K562 (cell line): ENCODE data around the gene LILRA6. TPM values are rescaled to one million over a fixed set of nuclear protein-coding genes. Genes with fewer than 3 reads are reported as not detected.
"Not testable (repeated sequence)": the region's sequence is repeated elsewhere in the genome, so short reads cannot be mapped to it uniquely, and the experiment has no call there.

Experiments
- ATAC-seq: fragments of 200-7000 bp; cut with Tn5 transposase; 3 replicates; pipeline ENCODE4 v1.9.1; 2020; ENCODE audit warnings: moderate library complexity
- BruUV-seq: library from RNA; stranded (reverse); fragments of 400-500 nt; replicated peaks from 2 replicates; lab custom pipeline; 2021; lab: Mats Ljungman, UMichigan
- CTCF ChIA-PET: fragments of 300-600 bp; formaldehyde crosslinking; extraction: SDS; loops from one replicate; lab custom pipeline; 2021; ENCODE audit warnings: low intra/inter-chr PET ratio; lab: Yijun Ruan, JAX
- POLR2A ChIA-PET: fragments of 300-600, 350-650 bp; sonication (Branson Sonifier 250); formaldehyde crosslinking; extraction: SDS; loops from one replicate; lab custom pipeline; 2021; ENCODE audit warnings: antibody characterized with exemption, inconsistent platforms; lab: Yijun Ruan, JAX
- DNase-seq, 4 experiments: peaks; one replicate each; pipeline versions ENCODE4 v3.0.0 to v3.0.0-alpha.2; 2011 to 2018; ENCODE audit warnings: low spot score in 3 of 4, mixed read lengths in 3 of 4; ENCODE audit errors: extremely low read depth in 1 of 4
- FAIRE-seq: peaks from 2 replicates; lab custom pipeline; 2011; peaks lifted over from hg19 to GRCh38; lab: Jason Lieb, UNC
- H2AFZ ChIP-seq: 2 replicates; pipeline ENCODE4 v1.6.0; 2011; ENCODE audit warnings: low read depth, low read length, control low read depth, inconsistent platforms
- H3K27ac ChIP-seq: fragments of 200-600 bp; 3 replicates; pipeline ENCODE4 v1.8.0; 2011; ENCODE audit warnings: low read depth, mild to moderate bottlenecking, control low read depth, inconsistent platforms, low read length, moderate library complexity, mixed read lengths; ENCODE audit errors: extremely low read depth
- H3K27me3 ChIP-seq, 2 experiments: fragments of 300-600 bp in 1 of 2; 2 replicates in 1 of 2; 3 replicates in 1 of 2; pipeline versions ENCODE4 v1.6.0 to v1.8.0; 2011; ENCODE audit warnings: inconsistent platforms in 2 of 2, low read length in 2 of 2, mild to moderate bottlenecking in 1 of 2, mixed read lengths in 1 of 2, moderate library complexity in 1 of 2; ENCODE audit not compliant: control insufficient read depth in 2 of 2, insufficient read depth in 2 of 2
- H3K36me3 ChIP-seq: fragments of 300-600 bp; 3 replicates; pipeline ENCODE4 v1.8.0; 2011; ENCODE audit warnings: mild to moderate bottlenecking, low read length, inconsistent platforms; ENCODE audit not compliant: control insufficient read depth, insufficient read depth
- H3K4me1 ChIP-seq, 2 experiments: fragments of 200-600 bp in 1 of 2; replicated peaks in 1 of 2; 2 replicates in 1 of 2; 3 replicates in 1 of 2; pipeline versions ENCODE4 v1.5.1 to v1.8.0; 2011; ENCODE audit warnings: inconsistent platforms in 2 of 2, low read length in 2 of 2, mild to moderate bottlenecking in 1 of 2, mixed read lengths in 1 of 2, moderate library complexity in 1 of 2; ENCODE audit not compliant: control insufficient read depth in 2 of 2, insufficient read depth in 2 of 2
- H3K4me2 ChIP-seq: 2 replicates; pipeline ENCODE4 v1.6.1; 2011; ENCODE audit warnings: low read length, control low read depth, inconsistent platforms, mixed read lengths; ENCODE audit not compliant: insufficient read depth
- H3K4me3 ChIP-seq: fragments of 200-600 bp; sonication (generic), shearing (Covaris generic); 2 replicates; pipeline ENCODE4 v1.5.1; 2016; ENCODE audit warnings: control low read depth, inconsistent platforms
- H3K79me2 ChIP-seq: fragments of 200-600 bp; 3 replicates; pipeline ENCODE4 v1.8.0; 2011; ENCODE audit warnings: low read length, inconsistent platforms; ENCODE audit not compliant: control insufficient read depth, insufficient read depth
- H3K9ac ChIP-seq, 2 experiments: 2 replicates each; pipeline versions ENCODE4 v1.6.0 to v1.6.1; 2011; ENCODE audit warnings: low read depth in 2 of 2, low read length in 2 of 2, control low read depth in 1 of 2, inconsistent platforms in 1 of 2, mild to moderate bottlenecking in 1 of 2, mixed read lengths in 1 of 2; ENCODE audit not compliant: insufficient read depth in 1 of 2
- H3K9me1 ChIP-seq: one replicate; pipeline ENCODE4 v1.6.0; 2011; ENCODE audit warnings: inconsistent platforms, mild to moderate bottlenecking, low read length, moderate library complexity; ENCODE audit not compliant: control insufficient read depth, insufficient read depth
- H3K9me3 ChIP-seq: replicated peaks from 2 replicates; pipeline ENCODE4 v1.5.1; 2011; ENCODE audit warnings: low read depth, low read length, inconsistent platforms; ENCODE audit not compliant: control insufficient read depth, insufficient read depth
- H4K20me1 ChIP-seq: replicated peaks from 2 replicates; pipeline ENCODE4 v1.6.1; 2011; ENCODE audit warnings: low read length, inconsistent platforms, mixed read lengths; ENCODE audit not compliant: control insufficient read depth, insufficient read depth
- GTF3C2 ChIP-seq: IDR thresholded peaks from 3 replicates; pipeline ENCODE4 v1.6.1; 2011; ENCODE audit warnings: borderline replicate concordance, mild to moderate bottlenecking, moderate library complexity; ENCODE audit not compliant: insufficient read length; ENCODE audit errors: extremely low read depth
- HNRNPLL ChIP-seq: fragments of 200-400 bp; formaldehyde crosslinking; IDR thresholded peaks from 2 replicates; pipeline ENCODE4 v1.6.1; 2017; ENCODE audit warnings: low read length, low read depth, mild to moderate bottlenecking; ENCODE audit not compliant: poor library complexity, severe bottlenecking
- JUND ChIP-seq, 2 experiments: IDR thresholded peaks; 2 replicates in 1 of 2; 3 replicates in 1 of 2; pipeline ENCODE4 v1.6.1; 2011; ENCODE audit warnings: borderline replicate concordance in 2 of 2, low read depth in 2 of 2, low read length in 2 of 2, improper control_type of control experiment in 1 of 2, missing biosample characterization in 1 of 2, missing genetic modification characterization in 1 of 2, missing genetic modification reagents in 1 of 2
- PHB2 ChIP-seq: fragments of 450-650 bp; IDR thresholded peaks from 2 replicates; pipeline ENCODE4 v1.6.1; 2017; ENCODE audit warnings: low read depth
- RCOR1 ChIP-seq, 2 experiments: IDR thresholded peaks; 2 replicates each; pipeline ENCODE4 v1.6.1; 2012; ENCODE audit warnings: low read depth in 2 of 2, low read length in 2 of 2, borderline replicate concordance in 1 of 2, improper control_type of control experiment in 1 of 2
- WGBS: fragments of 100-300 bp; shearing (Covaris generic); methylation state at CpG from one replicate; pipeline ENCODE4 v1.1.6; 2016; ENCODE audit warnings: low coverage, mixed read lengths; ENCODE audit not compliant: insufficient coverage; ENCODE audit errors: missing lambda C conversion rate; 5-methylcytosine and 5-hydroxymethylcytosine counted together
- in situ Hi-C: fragments of 300-500 bp; cut with MboI; formaldehyde crosslinking; loops from 4 replicates; pipeline ENCODE4 v1.15.0; 2018; ENCODE audit warnings: inconsistent platforms, mixed read lengths
- intact Hi-C: fragments of 100-400 bp; cut with micrococcal nuclease; formaldehyde crosslinking; loops from 2 replicates; pipeline ENCODE4 v1.14.2; 2022
- polyA plus RNA-seq, 8 experiments: library from polyadenylated mRNA; depleted of rRNA in 4 of 8; stranded (reverse) in 5 of 8; unstranded in 3 of 8; fragments of >200 nt; fragmentation: Nextera tagmentation in 2 of 8; fragmentation: Illumina TruSeq in 1 of 8; extraction: Ambion mirVana in 2 of 8; extraction: Trizol in 1 of 8; gene quantifications; 2 replicates each; pipeline versions ENCODE4 v1.2.1 to v1.2.3, GENCODE V29; 2011 to 2014; ENCODE audit warnings: inconsistent platforms in 1 of 8, missing spikeins in 1 of 8
- total RNA-seq, 7 experiments: library from RNA; depleted of rRNA in 6 of 7; stranded (reverse); fragments of >200 nt in 6 of 7; fragmentation: Illumina TruSeq in 2 of 7; extraction: Trizol in 2 of 7; gene quantifications; 2 replicates each; pipeline versions ENCODE4 v1.2.1 to v1.2.3, GENCODE V29; 2011 to 2021; ENCODE audit warnings: low replicate concordance in 1 of 7

LILRA6 gene
- total and polyA plus RNA-seq, 9 of the 15 experiments (the other 6 are each of a cell fraction or from before 2014, with no cell fraction given) = 0.03 TPM; not detected in 8

- TF ChIP-seq JUND (IDR thresholded peaks at IDR 0.05; ENCODE audit: borderline replicate concordance, low read depth, low read length) (no peak), JUND (tag; IDR thresholded peaks at IDR 0.05; ENCODE audit: borderline replicate concordance, low read depth, low read length) (no peak), RCOR1 (IDR thresholded peaks at IDR 0.05; ENCODE audit: borderline replicate concordance in 1 of 2, low read depth in 2 of 2, low read length in 2 of 2) (no peak), GTF3C2 (no peak), HNRNPLL (no peak), PHB2 (no peak)
Measured at GRCh38 chr19:54273821-54274220, 31.2 kb upstream of the LILRA6 start (continued).

GRCh38 chr19:54272181-54272580 lies 29.6 kb upstream of the LILRA6 start:
- in situ Hi-C loops, H3K9me1 ChIP-seq, H3K9me3 ChIP-seq, H3K4me3 ChIP-seq, intact Hi-C loops, H3K27ac ChIP-seq, BruUV-seq, H2AFZ ChIP-seq, CTCF ChIA-PET, FAIRE-seq, ATAC-seq, H3K79me2 ChIP-seq, POLR2A ChIA-PET, H3K9ac ChIP-seq, H4K20me1 ChIP-seq, H3K4me2 ChIP-seq, DNase-seq, H3K4me1 ChIP-seq, H3K36me3 ChIP-seq: not testable (repeated sequence)
- peaks cover 10 to 20% of the 10 kb centered on the region in 2 experiments for H3K27me3 ChIP-seq
- 0% methylated on average over 5 of the region's 5 CpGs for WGBS
